ENCODE measurements around the gene CNTRL.

DNA sequence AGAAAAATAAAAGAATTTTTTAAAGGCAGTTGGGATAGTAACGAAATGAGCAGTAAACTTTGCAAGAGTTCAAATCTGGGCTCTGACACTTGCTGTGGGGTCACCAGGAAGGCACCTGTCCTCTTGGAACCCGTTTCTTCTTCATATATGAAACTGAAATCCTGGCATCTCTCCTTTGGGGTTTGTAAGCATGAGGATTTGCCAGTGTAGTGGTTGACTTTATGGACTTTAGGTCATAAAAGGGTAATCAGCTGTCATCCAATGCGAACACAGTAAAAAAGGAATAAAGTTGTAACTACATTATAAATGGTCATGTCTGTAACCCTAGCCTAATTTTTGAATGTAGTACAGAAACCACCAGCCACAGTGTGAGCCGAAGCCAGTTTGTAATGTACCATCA lies 125.6 kb downstream of the CNTRL start:
- TF ChIP-seq TBP (IDR thresholded peaks at IDR 0.05; ENCODE audit: low read depth, low read length) (no peak), TAF1 (IDR thresholded peaks at IDR 0.05; ENCODE audit: low read depth, low read length) (no peak), EP300 (IDR thresholded peaks at IDR 0.05; ENCODE audit: borderline replicate concordance in 1 of 2, low read depth in 2 of 2, low read length in 2 of 2) (no peak), YY1 (IDR thresholded peaks at IDR 0.05; ENCODE audit: low read depth, low read length) (no peak), NRF1 (IDR thresholded peaks at IDR 0.05; ENCODE audit: low read depth, low read length) (no peak), SP1 (IDR thresholded peaks at IDR 0.05; ENCODE audit: low read depth, low read length) (no peak)
- TF ChIP-seq, protein P1, sequence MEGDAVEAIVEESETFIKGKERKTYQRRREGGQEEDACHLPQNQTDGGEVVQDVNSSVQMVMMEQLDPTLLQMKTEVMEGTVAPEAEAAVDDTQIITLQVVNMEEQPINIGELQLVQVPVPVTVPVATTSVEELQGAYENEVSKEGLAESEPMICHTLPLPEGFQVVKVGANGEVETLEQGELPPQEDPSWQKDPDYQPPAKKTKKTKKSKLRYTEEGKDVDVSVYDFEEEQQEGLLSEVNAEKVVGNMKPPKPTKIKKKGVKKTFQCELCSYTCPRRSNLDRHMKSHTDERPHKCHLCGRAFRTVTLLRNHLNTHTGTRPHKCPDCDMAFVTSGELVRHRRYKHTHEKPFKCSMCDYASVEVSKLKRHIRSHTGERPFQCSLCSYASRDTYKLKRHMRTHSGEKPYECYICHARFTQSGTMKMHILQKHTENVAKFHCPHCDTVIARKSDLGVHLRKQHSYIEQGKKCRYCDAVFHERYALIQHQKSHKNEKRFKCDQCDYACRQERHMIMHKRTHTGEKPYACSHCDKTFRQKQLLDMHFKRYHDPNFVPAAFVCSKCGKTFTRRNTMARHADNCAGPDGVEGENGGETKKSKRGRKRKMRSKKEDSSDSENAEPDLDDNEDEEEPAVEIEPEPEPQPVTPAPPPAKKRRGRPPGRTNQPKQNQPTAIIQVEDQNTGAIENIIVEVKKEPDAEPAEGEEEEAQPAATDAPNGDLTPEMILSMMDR (IDR thresholded peaks at IDR 0.05; ENCODE audit: control extremely low read depth in 1 of 3, insufficient read depth in 1 of 3, low read depth in 1 of 3, low read length in 3 of 3) = no peak
